ENCODE data around the gene TEDDM1. TPM values are rescaled to one million over a fixed set of nuclear protein-coding genes. Genes with fewer than 3 reads are reported as not detected.
"Not testable (repeated sequence)": the region's sequence is repeated elsewhere in the genome, so short reads cannot be mapped to it uniquely, and the experiment has no call there.

The TEDDM1 gene, protein sequence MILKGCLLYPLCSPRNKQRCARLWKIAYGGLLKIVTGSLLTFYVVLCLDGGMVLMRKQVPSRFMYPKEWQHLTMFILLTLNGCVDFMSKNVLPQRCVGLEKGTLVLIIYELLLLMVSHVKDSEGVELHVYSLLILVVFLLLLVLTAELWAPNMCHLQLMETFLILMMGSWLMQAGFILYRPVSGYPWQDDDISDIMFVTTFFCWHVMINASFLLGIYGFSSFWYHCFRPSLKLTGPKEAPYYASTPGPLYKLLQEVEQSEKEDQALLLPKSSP
- not detected for total RNA-seq

DNA sequence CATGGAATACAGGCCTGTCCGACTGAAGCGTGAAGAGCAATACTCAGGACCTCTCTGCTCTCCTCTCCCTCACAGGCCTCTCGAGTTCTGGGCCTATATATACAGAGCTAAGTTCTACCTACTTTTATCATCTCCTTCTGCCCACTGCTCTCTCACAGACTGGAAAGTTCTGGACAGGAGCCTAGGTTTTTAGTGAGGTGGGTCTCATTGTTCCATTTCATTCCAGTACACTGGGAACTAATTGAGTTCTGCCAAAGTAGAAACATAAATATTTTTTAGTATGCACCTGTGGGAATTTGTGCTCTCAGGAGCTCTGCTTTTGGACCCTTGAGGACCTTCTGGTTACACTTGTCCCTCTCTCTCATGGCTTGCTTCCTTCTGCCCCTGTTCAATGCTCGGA lies at the start of gene TEDDM1:
Gene TEDDM1 (minus strand): TSS at position 101 of the 400 bp plus-strand sequence. CDS start 182 bp downstream, outside the sequence.
- DNase-seq (ENCODE audit: low spot score in 2 of 2), result no peak
- TF ChIP-seq, protein P1, sequence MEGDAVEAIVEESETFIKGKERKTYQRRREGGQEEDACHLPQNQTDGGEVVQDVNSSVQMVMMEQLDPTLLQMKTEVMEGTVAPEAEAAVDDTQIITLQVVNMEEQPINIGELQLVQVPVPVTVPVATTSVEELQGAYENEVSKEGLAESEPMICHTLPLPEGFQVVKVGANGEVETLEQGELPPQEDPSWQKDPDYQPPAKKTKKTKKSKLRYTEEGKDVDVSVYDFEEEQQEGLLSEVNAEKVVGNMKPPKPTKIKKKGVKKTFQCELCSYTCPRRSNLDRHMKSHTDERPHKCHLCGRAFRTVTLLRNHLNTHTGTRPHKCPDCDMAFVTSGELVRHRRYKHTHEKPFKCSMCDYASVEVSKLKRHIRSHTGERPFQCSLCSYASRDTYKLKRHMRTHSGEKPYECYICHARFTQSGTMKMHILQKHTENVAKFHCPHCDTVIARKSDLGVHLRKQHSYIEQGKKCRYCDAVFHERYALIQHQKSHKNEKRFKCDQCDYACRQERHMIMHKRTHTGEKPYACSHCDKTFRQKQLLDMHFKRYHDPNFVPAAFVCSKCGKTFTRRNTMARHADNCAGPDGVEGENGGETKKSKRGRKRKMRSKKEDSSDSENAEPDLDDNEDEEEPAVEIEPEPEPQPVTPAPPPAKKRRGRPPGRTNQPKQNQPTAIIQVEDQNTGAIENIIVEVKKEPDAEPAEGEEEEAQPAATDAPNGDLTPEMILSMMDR (IDR thresholded peaks at IDR 0.05), result no peak
- no peak for TF ChIP-seq POLR2A (IDR thresholded peaks at IDR 0.05)
- WGBS, 2 donors, result 90 to 95% methylated on average over 4 of the region's 4 CpGs
- intact Hi-C loops (cut with DNase I; ENCODE audit: low total_unique reads), result no loop called here
- H3K4me3 ChIP-seq (ENCODE audit: low read depth, poor library complexity, severe bottlenecking), result no peak within 1 kb of the TSS

DNA sequence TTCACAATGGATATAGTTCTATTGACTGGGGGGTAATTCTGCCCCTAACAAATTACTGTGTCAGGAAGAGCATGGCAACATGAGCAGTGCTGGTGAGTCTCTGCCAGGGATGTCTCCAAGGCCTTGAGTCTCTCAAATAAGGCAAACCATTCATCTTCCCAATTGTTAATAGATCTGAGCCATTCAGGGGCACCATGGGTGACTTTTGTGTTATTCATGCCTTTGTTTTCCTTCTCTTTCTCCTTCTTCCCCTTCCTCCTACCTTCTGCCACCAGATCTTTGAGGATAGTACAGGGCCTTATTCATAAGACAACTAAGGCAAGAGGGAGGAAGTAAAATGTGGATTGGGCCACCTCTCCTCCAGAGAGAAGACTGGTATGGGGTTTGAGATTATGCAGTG lies 49.6 kb upstream of the TEDDM1 start, which contains the start of gene RGSL1:
Gene RGSL1 (plus strand): TSS at position 60 of the 400 bp plus-strand sequence. CDS start 20 bp downstream, at position 80.
- TF ChIP-seq, protein P1 (IDR thresholded peaks at IDR 0.05), result no peak
- TF ChIP-seq POLR2A (IDR thresholded peaks at IDR 0.05), result no peak
- intact Hi-C loops (cut with DNase I; ENCODE audit: low total_unique reads), result no loop called here
- DNase-seq (ENCODE audit: low spot score in 2 of 2), result no peak
- no peak within 1 kb of the TSS for H3K4me3 ChIP-seq (ENCODE audit: low read depth, poor library complexity, severe bottlenecking)

DNA sequence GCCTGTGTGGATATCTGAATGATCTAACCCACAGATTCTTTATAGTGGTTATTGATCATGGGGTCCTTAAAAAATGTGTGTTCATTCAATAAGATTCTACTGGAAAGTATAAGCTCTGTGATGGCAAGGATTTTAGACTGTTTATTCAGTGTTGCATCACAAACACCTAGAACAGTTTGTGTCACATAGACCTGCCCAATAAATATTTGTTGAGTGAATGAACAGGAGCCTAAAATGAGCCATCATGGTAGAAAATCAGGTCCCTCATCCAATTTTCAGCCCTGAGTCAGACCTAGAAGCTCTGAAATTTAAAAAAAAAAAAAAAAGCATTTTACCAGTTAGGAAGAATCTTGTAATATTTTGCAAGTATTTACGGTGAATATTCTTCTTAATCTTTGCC lies 47.2 kb upstream of the TEDDM1 start:
- intact Hi-C loops (cut with DNase I; ENCODE audit: low total_unique reads), result no loop called here
- DNase-seq (ENCODE audit: low spot score in 2 of 2), result no peak
- H3K4me3 ChIP-seq (ENCODE audit: low read depth, poor library complexity, severe bottlenecking), result no peak overlapping the region
- TF ChIP-seq, protein P1 (IDR thresholded peaks at IDR 0.05), result no peak
- TF ChIP-seq POLR2A (IDR thresholded peaks at IDR 0.05), result no peak
- 69 to 73% methylated on average over 1 of the region's 1 CpG for WGBS, 2 donors

DNA sequence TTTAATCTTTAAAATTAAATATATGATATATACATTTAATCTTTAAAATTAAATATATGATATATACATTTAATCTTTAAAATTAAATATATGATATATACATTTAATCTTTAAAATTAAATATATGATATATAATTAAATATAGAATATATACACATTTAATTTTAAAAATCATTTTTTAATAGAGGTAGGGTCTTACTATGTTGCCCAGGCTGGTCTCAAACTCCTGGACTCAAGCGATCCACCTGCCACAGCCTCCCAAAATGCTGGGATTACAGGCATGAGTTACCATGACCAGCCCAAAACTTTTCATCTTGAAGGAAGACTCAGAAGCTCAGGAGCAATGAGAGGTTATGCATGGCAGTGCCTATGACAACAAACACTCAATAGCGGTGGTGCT lies 46.7 kb upstream of the TEDDM1 start:
- intact Hi-C loops (cut with DNase I; ENCODE audit: low total_unique reads); H3K4me3 ChIP-seq (ENCODE audit: low read depth, poor library complexity, severe bottlenecking); DNase-seq (ENCODE audit: low spot score in 2 of 2): not testable (repeated sequence)
- 94 to 96% methylated on average over 2 of the region's 2 CpGs for WGBS, 2 donors

DNA sequence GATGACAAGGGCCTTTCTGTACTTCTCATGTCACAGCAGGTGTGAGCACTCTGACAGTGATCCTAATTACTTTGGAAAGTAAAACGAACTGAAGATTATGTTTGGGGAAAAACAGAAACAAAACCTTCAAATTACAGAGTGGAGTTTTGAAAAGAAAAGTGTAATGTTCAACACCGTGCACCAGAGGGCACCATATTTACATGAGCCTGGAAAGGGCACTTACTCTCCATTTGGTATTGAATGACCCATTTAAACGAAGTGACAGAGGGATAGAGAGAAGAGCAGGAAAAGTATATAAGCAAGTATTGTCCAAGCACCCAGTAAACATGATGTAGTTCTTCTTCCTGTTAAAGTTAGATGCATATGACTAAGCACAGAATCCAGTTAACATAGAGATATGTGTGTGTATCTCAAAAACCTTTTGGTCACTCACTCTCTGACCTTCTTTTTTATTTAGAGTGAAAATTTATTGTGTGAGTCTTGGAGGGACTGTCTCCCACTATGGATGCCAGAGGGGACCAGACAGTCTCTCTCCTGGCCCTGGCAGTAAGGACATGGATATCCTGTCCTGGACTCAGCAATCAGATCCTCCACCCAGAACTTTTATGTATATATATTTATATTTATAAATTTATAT lies 45.7 kb upstream of the TEDDM1 start:
- WGBS, 2 donors, result 1 to 2% methylated on average over 3 of the region's 3 CpGs
- no peak overlapping the region for H3K4me3 ChIP-seq (ENCODE audit: low read depth, poor library complexity, severe bottlenecking)
- DNase-seq (ENCODE audit: low spot score in 2 of 2), result no peak
- no peak for TF ChIP-seq POLR2A (IDR thresholded peaks at IDR 0.05)
- TF ChIP-seq, protein P1 (IDR thresholded peaks at IDR 0.05), result no peak
- intact Hi-C loops (cut with DNase I; ENCODE audit: low total_unique reads), result no loop called here

DNA sequence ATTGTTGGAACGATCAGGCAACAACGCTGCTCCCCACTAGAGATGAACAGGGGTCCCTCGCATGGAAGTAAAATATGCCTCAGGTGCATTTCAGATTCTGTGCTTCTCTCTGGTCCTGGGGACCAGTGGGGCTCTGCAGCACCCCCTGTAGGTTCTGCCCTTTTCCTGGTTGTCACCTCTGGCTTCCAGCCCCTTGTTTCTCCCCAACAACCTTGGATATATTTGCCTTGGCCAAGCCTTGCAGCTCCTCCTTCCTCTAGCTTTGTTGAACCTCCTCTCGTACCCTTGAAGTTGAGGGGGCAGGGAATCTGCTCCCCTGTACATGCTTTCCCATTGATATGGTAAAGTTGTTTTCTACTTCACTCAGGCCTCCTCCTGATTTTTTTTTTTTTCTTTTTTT lies 44.0 kb upstream of the TEDDM1 start:
- WGBS, 2 donors, result 41 to 57% methylated on average over 4 of the region's 4 CpGs
- no peak for DNase-seq (ENCODE audit: low spot score in 2 of 2)
- intact Hi-C loops (cut with DNase I; ENCODE audit: low total_unique reads), result no loop called here
- H3K4me3 ChIP-seq (ENCODE audit: low read depth, poor library complexity, severe bottlenecking), result no peak overlapping the region
- TF ChIP-seq, protein P1 (IDR thresholded peaks at IDR 0.05), result no peak
- no peak for TF ChIP-seq POLR2A (IDR thresholded peaks at IDR 0.05)
